Neural progenitor cell (in vitro differentiated cells): ENCODE data around the gene NOTCH3. TPM values are rescaled to one million over a fixed set of nuclear protein-coding genes. Genes with fewer than 3 reads are reported as not detected.

ENCODE experiments used
- DNase-seq: peaks from one replicate; pipeline ENCODE4 v3.0.0-alpha.2; 2016; ENCODE audit warnings: low spot score
- H2AFZ ChIP-seq: fragments of 200-600 bp; sonication (generic); replicated peaks from 2 replicates; pipeline ENCODE4 v1.6.1; 2016; ENCODE audit warnings: antibody characterized with exemption
- H3F3A ChIP-seq: fragments of 200-600 bp; sonication (generic); 2 replicates; pipeline ENCODE4 v1.6.1; 2016; ENCODE audit warnings: antibody characterized with exemption, low read depth
- H3K27ac ChIP-seq: fragments of 200-600 bp; sonication (generic); 2 replicates; pipeline ENCODE4 v1.5.1; 2016; ENCODE audit warnings: mild to moderate bottlenecking
- H3K27me3 ChIP-seq: fragments of 200-600 bp; sonication (generic); 2 replicates; pipeline ENCODE4 v1.6.1; 2016; ENCODE audit warnings: mild to moderate bottlenecking, moderate library complexity
- H3K36me3 ChIP-seq: fragments of 200-600 bp; sonication (generic); 2 replicates; pipeline ENCODE4 v1.5.1; 2016
- H3K4me1 ChIP-seq: fragments of 200-600 bp; sonication (generic); 2 replicates; pipeline ENCODE4 v1.6.1; 2016; ENCODE audit warnings: mixed run types
- H3K4me2 ChIP-seq: fragments of 200-600 bp; sonication (generic); 2 replicates; pipeline ENCODE4 v1.6.1; 2016
- H3K4me3 ChIP-seq: fragments of 200-600 bp; sonication (generic); 2 replicates; pipeline ENCODE4 v1.5.1; 2016
- H3K79me2 ChIP-seq: fragments of 200-600 bp; sonication (generic); 2 replicates; pipeline ENCODE4 v1.6.1; 2016; ENCODE audit warnings: low read depth
- H3K9ac ChIP-seq: fragments of 200-600 bp; sonication (generic); 2 replicates; pipeline ENCODE4 v1.6.1; 2016
- H3K9me3 ChIP-seq: fragments of 200-600 bp; sonication (generic); 2 replicates; pipeline ENCODE4 v1.5.1; 2016; ENCODE audit warnings: low read depth
- H4K20me1 ChIP-seq: fragments of 200-600 bp; sonication (generic); 2 replicates; pipeline ENCODE4 v1.6.1; 2016; ENCODE audit warnings: low read depth
- H3K27ac Mint-ChIP-seq: 3 replicates; pipeline ENCODE4 v1.8.0; 2021; ENCODE audit warnings: mixed read lengths
- H3K27me3 Mint-ChIP-seq: 2 replicates; pipeline ENCODE4 v1.8.0; 2022; ENCODE audit warnings: low read depth, mild to moderate bottlenecking, inconsistent platforms, moderate library complexity, mixed read lengths; ENCODE audit not compliant: insufficient read depth
- H3K36me3 Mint-ChIP-seq: 3 replicates; pipeline ENCODE4 v1.8.0; 2021; ENCODE audit warnings: mixed read lengths
- H3K4me1 Mint-ChIP-seq: 3 replicates; pipeline ENCODE4 v1.8.0; 2021; ENCODE audit warnings: mixed read lengths
- H3K4me3 Mint-ChIP-seq: 3 replicates; pipeline ENCODE4 v1.8.0; 2021; ENCODE audit warnings: mild to moderate bottlenecking, moderate library complexity, mixed read lengths
- H3K9me3 Mint-ChIP-seq: 3 replicates; pipeline ENCODE4 v1.8.0; 2020; ENCODE audit warnings: mixed read lengths
- EZH2 ChIP-seq: fragments of 200-600 bp; sonication (generic); IDR thresholded peaks from 2 replicates; pipeline ENCODE4 v1.6.1; 2017; ENCODE audit warnings: antibody characterized with exemption, mild to moderate bottlenecking, moderate library complexity
- EZH2phosphoT487 ChIP-seq: fragments of 200-600 bp; sonication (generic); IDR thresholded peaks from 2 replicates; pipeline ENCODE4 v1.6.1; 2017; ENCODE audit warnings: antibody characterized with exemption
- total RNA-seq: library from RNA; depleted of rRNA; stranded (reverse); fragments of >200 nt; gene quantifications from 2 replicates; pipeline ENCODE4 v1.2.3, GENCODE V29; 2015; ENCODE audit warnings: low replicate concordance
- TF ChIP-seq, protein P1 (sequence below): fragments of 200-600 bp; sonication (generic); IDR thresholded peaks from 2 replicates; pipeline ENCODE4 v1.5.1; 2017; ENCODE audit warnings: antibody characterized with exemption, mild to moderate bottlenecking

The NOTCH3 gene
- total RNA-seq, 1 donor from 2014 or later: 17.1 TPM

DNA sequence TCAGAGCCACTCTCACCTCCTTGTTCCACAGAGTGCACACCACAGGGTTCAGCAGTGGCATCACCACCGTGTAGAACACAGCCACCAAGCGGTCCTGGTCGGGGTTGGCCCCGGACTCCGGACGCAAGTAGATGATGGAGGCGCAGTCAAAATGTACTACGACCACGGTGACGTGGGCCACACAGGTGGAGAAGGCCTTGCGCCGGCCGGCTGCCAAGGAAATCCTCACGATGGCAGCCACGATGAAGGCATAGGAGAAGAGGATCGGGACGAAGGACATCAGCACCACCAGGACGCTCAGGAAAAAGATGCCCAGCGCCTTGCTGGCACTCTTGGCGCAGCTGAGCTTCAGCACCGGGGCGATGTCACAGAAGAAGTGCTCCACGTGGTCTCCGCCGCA lies 59.7 kb downstream of the NOTCH3 start:
- DNase-seq: no peak
- no peaks in the 10 kb centered on the region for H4K20me1 ChIP-seq
- Mint-ChIP-seq H3K36me3 (no peaks in the 10 kb centered on the region), H3K9me3 (peaks cover 16% of the 10 kb centered on the region), H3K27ac (no peak overlapping the region), H3K4me3 (no peak overlapping the region), H3K4me1 (no peaks in the 10 kb centered on the region), H3K27me3 (peaks cover 6% of the 10 kb centered on the region)
- no peaks in the 10 kb centered on the region for H3F3A ChIP-seq
- H3K4me2 ChIP-seq: no peak overlapping the region
- no peaks in the 10 kb centered on the region for H3K79me2 ChIP-seq
- no peak overlapping the region for H3K27ac ChIP-seq
- H3K9ac ChIP-seq: no peak overlapping the region
- TF ChIP-seq EZH2 (no peak), EZH2phosphoT487 (no peak)
- TF ChIP-seq, protein P1, sequence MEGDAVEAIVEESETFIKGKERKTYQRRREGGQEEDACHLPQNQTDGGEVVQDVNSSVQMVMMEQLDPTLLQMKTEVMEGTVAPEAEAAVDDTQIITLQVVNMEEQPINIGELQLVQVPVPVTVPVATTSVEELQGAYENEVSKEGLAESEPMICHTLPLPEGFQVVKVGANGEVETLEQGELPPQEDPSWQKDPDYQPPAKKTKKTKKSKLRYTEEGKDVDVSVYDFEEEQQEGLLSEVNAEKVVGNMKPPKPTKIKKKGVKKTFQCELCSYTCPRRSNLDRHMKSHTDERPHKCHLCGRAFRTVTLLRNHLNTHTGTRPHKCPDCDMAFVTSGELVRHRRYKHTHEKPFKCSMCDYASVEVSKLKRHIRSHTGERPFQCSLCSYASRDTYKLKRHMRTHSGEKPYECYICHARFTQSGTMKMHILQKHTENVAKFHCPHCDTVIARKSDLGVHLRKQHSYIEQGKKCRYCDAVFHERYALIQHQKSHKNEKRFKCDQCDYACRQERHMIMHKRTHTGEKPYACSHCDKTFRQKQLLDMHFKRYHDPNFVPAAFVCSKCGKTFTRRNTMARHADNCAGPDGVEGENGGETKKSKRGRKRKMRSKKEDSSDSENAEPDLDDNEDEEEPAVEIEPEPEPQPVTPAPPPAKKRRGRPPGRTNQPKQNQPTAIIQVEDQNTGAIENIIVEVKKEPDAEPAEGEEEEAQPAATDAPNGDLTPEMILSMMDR: no peak
- no peaks in the 10 kb centered on the region for H3K36me3 ChIP-seq
- H3K27me3 ChIP-seq: no peaks in the 10 kb centered on the region
- no peak overlapping the region for H2AFZ ChIP-seq
- H3K4me3 ChIP-seq: no peak overlapping the region
- H3K9me3 ChIP-seq: no peaks in the 10 kb centered on the region
- H3K4me1 ChIP-seq: no peaks in the 10 kb centered on the region

DNA sequence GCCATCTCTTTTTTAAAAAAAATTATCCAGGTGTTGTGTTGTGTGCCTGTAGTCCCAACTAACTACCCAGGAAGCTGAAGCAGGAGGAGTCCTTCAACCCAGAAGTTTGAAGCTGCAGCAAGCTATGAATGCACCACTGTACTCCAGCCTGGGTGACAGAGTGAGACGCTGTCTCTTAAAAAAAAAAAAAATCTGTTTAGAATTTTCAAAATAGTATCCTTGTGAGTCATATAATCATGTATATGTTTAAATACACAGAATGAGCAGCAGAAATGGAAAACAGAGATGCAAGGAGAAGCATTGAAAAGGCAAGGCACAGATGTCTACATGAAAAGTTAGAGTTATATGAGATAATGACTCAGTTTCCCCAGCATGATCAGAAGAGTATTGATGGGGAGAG lies 62.4 kb downstream of the NOTCH3 start:
- H3K27ac ChIP-seq: no peak overlapping the region
- no peaks in the 10 kb centered on the region for H3F3A ChIP-seq
- no peak overlapping the region for H3K4me2 ChIP-seq
- no peaks in the 10 kb centered on the region for H3K4me1 ChIP-seq
- no peak overlapping the region for H3K9ac ChIP-seq
- Mint-ChIP-seq H3K27me3 (peaks cover 7% of the 10 kb centered on the region), H3K9me3 (peaks cover 16% of the 10 kb centered on the region), H3K4me1 (no peaks in the 10 kb centered on the region), H3K4me3 (no peak overlapping the region), H3K36me3 (no peaks in the 10 kb centered on the region), H3K27ac (no peak overlapping the region)
- no peaks in the 10 kb centered on the region for H3K27me3 ChIP-seq
- H3K9me3 ChIP-seq: no peaks in the 10 kb centered on the region
- H4K20me1 ChIP-seq: no peaks in the 10 kb centered on the region
- DNase-seq: no peak
- no peaks in the 10 kb centered on the region for H3K36me3 ChIP-seq
- no peak overlapping the region for H3K4me3 ChIP-seq
- no peak overlapping the region for H2AFZ ChIP-seq
- H3K79me2 ChIP-seq: no peaks in the 10 kb centered on the region
- no peak for TF ChIP-seq EZH2phosphoT487

DNA sequence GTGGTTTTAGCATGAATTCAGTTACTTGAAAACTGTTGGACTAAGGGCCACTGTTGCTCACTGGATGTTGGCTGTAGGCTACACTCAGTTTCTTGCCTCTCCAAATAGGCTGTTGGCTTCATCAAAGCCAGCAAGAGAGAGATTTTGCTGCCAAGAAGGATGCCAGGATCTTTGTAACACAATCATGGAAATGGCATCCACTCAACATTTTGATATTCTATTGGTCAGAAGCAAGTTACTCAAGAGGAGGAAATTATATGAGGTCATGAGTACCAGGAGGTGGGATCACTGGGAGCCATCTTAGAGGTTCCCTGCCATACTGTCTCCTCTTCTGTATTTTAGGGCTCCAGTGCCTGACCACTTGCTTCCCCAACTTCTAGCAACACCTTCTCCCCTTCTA lies 63.0 kb downstream of the NOTCH3 start:
- DNase-seq: no peak
- Histone ChIP-seq H3K9me3 (no peaks in the 10 kb centered on the region), H3K79me2 (no peaks in the 10 kb centered on the region), H4K20me1 (no peaks in the 10 kb centered on the region), H3K27me3 (no peaks in the 10 kb centered on the region), H3F3A (no peaks in the 10 kb centered on the region), H3K36me3 (no peaks in the 10 kb centered on the region), H3K4me3 (no peak overlapping the region), H3K9ac (no peak overlapping the region), H3K4me1 (no peaks in the 10 kb centered on the region), H2AFZ (no peak overlapping the region), H3K4me2 (no peak overlapping the region), H3K27ac (no peak overlapping the region)
- TF ChIP-seq EZH2phosphoT487 (no peak), EZH2 (no peak)
- TF ChIP-seq, protein P1: no peak
- Mint-ChIP-seq H3K4me3 (no peak overlapping the region), H3K27ac (no peak overlapping the region), H3K4me1 (no peaks in the 10 kb centered on the region), H3K36me3 (no peaks in the 10 kb centered on the region), H3K9me3 (peaks cover 16% of the 10 kb centered on the region), H3K27me3 (peaks cover 7% of the 10 kb centered on the region)

DNA sequence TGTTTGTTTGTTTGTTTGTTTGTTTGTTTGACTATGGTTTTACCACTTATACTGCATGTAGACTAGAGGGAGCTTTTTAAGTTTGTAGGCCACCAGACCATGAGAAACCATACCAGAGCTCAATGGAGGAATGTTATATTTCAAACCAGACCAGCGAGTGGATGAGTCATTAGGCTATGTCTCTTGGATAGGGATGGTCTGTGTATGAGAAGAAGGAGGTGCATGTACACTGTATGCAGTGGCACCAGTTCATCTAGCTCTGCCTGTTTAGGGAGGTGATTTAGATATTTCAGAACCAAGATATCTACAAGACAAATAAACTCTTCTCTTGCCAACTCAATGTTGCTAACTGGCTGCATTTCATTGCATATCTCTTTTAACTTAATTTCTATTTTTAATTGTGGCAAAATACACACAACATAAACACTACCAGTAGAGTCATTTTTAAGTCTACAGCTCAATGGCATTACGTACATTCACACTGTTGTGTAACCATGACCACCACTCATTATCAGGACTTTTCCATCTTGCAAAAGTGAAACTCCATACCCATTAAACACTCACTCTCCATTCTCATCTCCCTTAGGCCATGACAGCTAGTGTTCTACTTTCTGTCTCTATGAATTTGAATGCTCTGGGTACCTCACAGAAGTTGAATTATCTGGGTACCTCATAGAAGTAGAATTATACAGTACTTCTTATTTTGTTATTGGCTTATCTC lies 64.4 kb downstream of the NOTCH3 start:
- Histone ChIP-seq H3K79me2 (no peaks in the 10 kb centered on the region), H3K9ac (no peak overlapping the region)
- no peaks in the 10 kb centered on the region for H3K36me3 Mint-ChIP-seq

More for the DNA sequence above, 64.4 kb downstream of the NOTCH3 start:
- no peak overlapping the region for H2AFZ ChIP-seq
- peaks cover 18% of the 10 kb centered on the region for H3K9me3 Mint-ChIP-seq
- no peaks in the 10 kb centered on the region for H3K36me3 ChIP-seq
- H3K27me3 Mint-ChIP-seq: peaks cover 8% of the 10 kb centered on the region
- no peaks in the 10 kb centered on the region for H4K20me1 ChIP-seq
- no peaks in the 10 kb centered on the region for H3F3A ChIP-seq
- H3K27me3 ChIP-seq: no peaks in the 10 kb centered on the region
- no peaks in the 10 kb centered on the region for H3K4me1 ChIP-seq
- H3K27ac ChIP-seq: no peak overlapping the region
- H3K9me3 ChIP-seq: no peaks in the 10 kb centered on the region
- TF ChIP-seq EZH2phosphoT487 (no peak), EZH2 (no peak)
- TF ChIP-seq, protein P1: no peak
- no peak for DNase-seq
- H3K27ac Mint-ChIP-seq: no peak overlapping the region
- H3K4me2 ChIP-seq: no peak overlapping the region
- no peak overlapping the region for H3K4me3 ChIP-seq
- H3K4me3 Mint-ChIP-seq: no peak overlapping the region
- H3K4me1 Mint-ChIP-seq: no peaks in the 10 kb centered on the region
